Fibroblast of villous mesenchyme (primary cell): Measurements from ENCODE around the gene MPO. TPM values are rescaled to one million over a fixed set of nuclear protein-coding genes. Genes with fewer than 3 reads are reported as not detected.

Experiments
- DNase-seq: peaks from one replicate; pipeline ENCODE4 v3.0.0-alpha.2; 2010; ENCODE audit warnings: low read depth
- H3K4me3 ChIP-seq: 2 replicates; pipeline ENCODE4 v1.5.1; 2011; ENCODE audit warnings: low read depth, mild to moderate bottlenecking, low read length
- total RNA-seq: library from RNA; depleted of rRNA; stranded (reverse); fragments of >200 nt; gene quantifications from 2 replicates; pipeline ENCODE4 v1.2.3, GENCODE V29; 2012
- TF ChIP-seq, protein P1 (sequence below): IDR thresholded peaks from 2 replicates; pipeline ENCODE4 v1.5.1; 2012; ENCODE audit warnings: low read depth, mild to moderate bottlenecking, low read length; ENCODE audit not compliant: insufficient read depth

The MPO gene
- total RNA-seq, 1 donor: not detected

DNA sequence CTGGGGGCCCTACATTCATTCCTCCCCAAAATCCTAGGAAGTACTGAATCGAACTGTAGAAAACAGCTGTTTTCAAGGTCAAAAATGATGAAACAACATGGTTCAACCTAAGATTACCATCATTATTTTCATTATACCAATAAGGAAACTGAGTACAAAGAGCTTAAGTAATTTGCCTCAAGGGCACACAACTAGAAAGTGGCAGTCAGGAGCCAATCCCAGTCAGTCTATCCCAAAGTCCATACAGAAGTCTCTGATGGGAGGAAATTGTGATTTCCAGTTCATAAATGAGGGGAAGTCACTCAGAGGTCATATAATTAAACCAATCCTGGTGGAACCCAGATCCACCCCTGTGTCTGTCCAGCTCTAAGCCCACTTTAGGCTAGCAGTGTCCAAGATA, 34.0 kb downstream of the MPO start:
- no peak for DNase-seq
- no peak overlapping the region for H3K4me3 ChIP-seq
- TF ChIP-seq, protein P1, sequence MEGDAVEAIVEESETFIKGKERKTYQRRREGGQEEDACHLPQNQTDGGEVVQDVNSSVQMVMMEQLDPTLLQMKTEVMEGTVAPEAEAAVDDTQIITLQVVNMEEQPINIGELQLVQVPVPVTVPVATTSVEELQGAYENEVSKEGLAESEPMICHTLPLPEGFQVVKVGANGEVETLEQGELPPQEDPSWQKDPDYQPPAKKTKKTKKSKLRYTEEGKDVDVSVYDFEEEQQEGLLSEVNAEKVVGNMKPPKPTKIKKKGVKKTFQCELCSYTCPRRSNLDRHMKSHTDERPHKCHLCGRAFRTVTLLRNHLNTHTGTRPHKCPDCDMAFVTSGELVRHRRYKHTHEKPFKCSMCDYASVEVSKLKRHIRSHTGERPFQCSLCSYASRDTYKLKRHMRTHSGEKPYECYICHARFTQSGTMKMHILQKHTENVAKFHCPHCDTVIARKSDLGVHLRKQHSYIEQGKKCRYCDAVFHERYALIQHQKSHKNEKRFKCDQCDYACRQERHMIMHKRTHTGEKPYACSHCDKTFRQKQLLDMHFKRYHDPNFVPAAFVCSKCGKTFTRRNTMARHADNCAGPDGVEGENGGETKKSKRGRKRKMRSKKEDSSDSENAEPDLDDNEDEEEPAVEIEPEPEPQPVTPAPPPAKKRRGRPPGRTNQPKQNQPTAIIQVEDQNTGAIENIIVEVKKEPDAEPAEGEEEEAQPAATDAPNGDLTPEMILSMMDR: no peak

DNA sequence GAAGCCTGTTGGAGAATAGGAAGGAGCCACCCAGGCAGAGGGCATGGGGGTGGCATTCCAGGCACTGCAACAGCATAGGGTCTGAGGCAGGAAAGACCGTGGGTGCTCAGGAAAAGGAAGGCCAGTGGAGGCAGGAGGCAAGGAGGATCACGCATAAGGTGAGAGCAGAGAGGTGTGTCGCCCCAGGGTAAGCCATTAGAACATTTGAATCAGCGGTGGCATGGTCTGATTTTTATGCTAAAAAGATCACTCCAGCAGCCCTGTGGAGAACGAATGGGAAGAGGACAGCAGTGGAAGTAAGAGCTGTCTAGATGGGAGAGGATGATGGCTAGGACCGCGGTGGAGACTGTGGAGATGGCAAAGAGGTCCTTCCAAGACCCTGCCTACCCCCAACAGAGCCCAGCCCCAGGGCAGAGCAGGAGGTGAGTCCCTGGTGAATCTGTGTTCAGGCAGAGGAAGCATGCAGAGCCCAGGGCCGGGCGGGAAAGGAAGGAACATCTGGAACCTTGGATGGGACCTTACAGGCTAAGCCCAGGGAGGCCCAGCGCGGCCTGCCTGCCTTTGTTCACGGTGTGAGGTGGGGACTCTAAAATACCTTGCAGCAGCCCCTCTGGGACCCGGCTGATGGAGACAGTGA, 34.5 kb downstream of the MPO start:
- TF ChIP-seq, protein P1: no peak
- DNase-seq: no peak
- H3K4me3 ChIP-seq: no peak overlapping the region

DNA sequence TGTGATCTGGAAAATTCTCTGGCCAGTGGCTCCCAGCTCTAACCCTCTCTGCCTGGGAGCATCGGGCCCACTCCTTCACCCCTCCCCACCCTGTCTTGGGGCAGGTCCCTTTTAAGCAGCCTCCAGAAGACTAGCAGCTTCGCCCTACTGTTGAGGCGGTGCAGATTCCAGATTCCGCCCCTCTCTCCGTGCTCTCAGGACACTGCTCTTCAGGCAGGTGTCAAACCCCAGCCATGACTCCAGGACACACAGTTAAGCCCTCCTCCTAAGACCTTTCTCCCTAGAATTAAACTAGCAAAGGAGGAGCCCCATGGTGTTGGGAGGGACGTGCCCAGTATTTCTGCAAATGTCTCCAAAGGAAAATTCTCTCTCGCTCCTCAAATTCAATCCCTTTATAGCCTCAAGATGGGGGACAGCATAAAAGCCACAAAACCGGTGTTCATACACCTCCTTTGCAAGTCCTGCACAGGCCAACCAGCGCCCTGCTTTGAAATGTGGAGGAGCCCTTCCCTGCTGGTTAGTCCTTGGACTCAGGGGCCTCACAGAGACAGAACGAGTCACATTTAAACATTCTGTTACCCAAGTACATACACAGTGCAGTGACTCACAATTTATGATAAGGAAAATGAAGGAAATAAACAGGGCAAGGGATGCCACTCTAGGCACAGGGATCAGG, 35.2 kb downstream of the MPO start:
- no peak overlapping the region for H3K4me3 ChIP-seq
- DNase-seq: no peak
- TF ChIP-seq, protein P1: no peak

DNA sequence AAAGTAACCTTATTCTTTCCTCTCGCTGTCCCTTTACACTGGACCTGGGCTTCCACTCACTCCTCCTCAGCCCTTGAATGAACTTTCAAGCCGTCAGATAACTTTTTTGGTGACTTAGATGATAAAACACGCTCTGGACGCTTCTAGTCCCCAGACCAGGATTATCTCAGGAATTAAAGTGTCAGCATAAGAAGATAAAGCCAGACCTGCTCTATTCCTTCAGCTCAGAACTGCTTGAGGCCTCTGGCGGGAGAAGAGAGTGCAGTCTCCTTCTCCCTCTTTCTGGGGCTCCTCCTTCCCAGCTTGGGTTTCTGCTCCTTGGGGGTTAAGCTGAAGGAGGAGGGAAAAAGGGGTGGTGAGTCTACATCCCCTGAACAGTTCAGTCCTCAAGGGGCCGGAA, 35.8 kb downstream of the MPO start:
- TF ChIP-seq, protein P1: no peak
- no peak overlapping the region for H3K4me3 ChIP-seq
- DNase-seq: no peak

DNA sequence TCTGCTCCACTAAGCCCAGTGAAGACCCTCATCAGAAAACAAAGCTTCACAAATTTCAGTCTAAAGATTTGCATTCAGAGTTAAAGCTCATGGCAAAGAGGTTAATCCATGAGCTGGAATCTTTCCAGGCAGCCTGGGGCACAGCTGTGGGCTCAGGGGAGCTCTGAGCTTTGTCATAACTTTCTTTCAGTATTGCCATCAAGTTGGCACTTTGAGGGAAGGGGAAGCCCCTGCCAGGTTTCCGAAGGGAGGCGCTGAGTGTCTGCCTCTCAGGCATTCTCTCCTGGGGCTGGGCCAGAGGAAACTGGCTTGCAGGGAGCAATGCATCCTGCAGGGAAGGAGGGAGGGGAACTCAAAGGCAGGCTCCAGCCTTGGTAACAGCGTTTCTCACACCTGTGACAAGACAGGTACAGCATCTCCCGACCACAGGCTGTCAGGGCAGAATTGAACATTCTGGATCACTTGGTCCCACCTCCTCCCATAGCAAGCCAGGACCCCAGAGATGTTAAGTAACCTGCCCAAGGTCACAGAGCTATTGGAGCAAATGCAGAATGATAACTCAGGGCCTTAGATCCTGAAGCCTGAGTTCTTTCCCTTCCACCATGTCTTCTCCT, 38.5 kb downstream of the MPO start:
- TF ChIP-seq, protein P1: no peak
- no peak overlapping the region for H3K4me3 ChIP-seq
- DNase-seq: no peak

DNA sequence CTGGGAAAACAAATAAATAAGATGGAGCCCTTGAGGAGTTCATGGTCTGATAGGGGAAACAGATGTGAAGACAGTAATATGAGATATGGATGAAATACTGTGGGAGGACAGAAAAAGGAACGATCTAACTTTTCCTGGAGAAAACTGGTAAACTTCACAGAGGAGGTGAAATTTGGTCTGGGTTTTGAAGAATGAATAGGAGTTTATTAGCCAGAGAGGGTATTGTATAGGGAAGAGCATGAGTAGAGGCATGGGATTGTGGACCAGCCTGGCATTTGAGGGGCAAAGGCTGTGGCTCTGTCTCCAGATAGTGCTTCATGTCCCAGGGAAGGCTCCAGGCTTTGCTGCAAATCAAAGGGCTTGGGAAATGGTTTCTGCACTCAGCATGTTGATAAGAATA, 40.7 kb downstream of the MPO start:
- no peak for DNase-seq

More for the DNA sequence above, 40.7 kb downstream of the MPO start:
- H3K4me3 ChIP-seq: no peak overlapping the region
- TF ChIP-seq, protein P1: no peak
